Stimulated activated naive CD4-positive, alpha-beta T cell (primary cell): ENCODE data around the gene TNS2.

Experiments
- DNase-seq, 6 experiments: peaks; one replicate each; lab custom pipeline; 2025; lab: John Stamatoyannopoulos, UW

TNS2 gene

GRCh38 chr12:53056901-53057300 lies 7.0 kb downstream of the TNS2 start:
- no peak for DNase-seq

- DNase-seq: no peak
These were observed 8.1 kb downstream of the TNS2 start for GRCh38 chr12:53057816-53058500.

GRCh38 chr12:53058674-53059433 lies 9.0 kb downstream of the TNS2 start:
- DNase-seq: no peak

GRCh38 chr12:53059434-53060063 lies 9.7 kb downstream of the TNS2 start:
- no peak for DNase-seq

- no peak for DNase-seq
These were observed 10.3 kb downstream of the TNS2 start for GRCh38 chr12:53060064-53060720.

- DNase-seq: no peak
These were observed 10.9 kb downstream of the TNS2 start for GRCh38 chr12:53060721-53061276.

GRCh38 chr12:53061404-53062010 lies 11.6 kb downstream of the TNS2 start:
- DNase-seq: no peak

- no peak for DNase-seq
These were observed 12.4 kb downstream of the TNS2 start for GRCh38 chr12:53062011-53062961.

- DNase-seq: no peak
These were observed 13.3 kb downstream of the TNS2 start for GRCh38 chr12:53062977-53063707.

GRCh38 chr12:53063708-53064612 lies 14.1 kb downstream of the TNS2 start:
- no peak for DNase-seq

- DNase-seq: no peak
These were observed 15.0 kb downstream of the TNS2 start for GRCh38 chr12:53064613-53065436.

GRCh38 chr12:53065470-53065869 lies 15.6 kb downstream of the TNS2 start:
- no peak for DNase-seq

GRCh38 chr12:53065975-53066931 lies 16.4 kb downstream of the TNS2 start:
- DNase-seq: peak in 5 of 6 experiments; percentile 47 to 68 (median 52)

GRCh38 chr12:53067074-53067992 lies 17.5 kb downstream of the TNS2 start:
- DNase-seq: no peak

- DNase-seq: no peak
These were observed 18.3 kb downstream of the TNS2 start for GRCh38 chr12:53067993-53068770.
